DMS53 (cell line): ENCODE data around the gene TUBB8.
"Not testable (repeated sequence)": the region's sequence is repeated elsewhere in the genome, so short reads cannot be mapped to it uniquely, and the experiment has no call there.

ENCODE experiments used
- DNase-seq: peaks from one replicate; lab custom pipeline; 2025; lab: John Stamatoyannopoulos, UW

Gene TUBB8

DNA sequence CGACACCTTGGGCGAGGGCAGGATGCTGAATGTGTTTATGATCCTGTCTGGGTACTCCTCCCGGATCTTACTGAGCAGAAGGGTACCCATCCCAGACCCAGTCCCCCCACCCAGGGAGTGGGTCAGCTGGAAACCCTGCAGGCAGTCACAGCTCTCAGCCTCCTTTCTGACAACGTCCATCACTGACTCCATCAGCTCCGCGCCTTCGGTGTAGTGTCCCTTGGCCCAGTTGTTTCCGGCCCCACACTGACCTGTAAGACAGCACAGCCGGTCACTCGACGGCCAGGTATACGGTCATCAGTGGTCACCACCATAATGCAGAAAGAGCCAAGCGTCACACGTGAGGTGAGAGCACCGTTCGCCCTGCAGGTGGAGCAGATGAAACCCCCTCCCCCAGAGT is 1.2 kb downstream of the TUBB8 start:
- not testable (repeated sequence) for DNase-seq

DNA sequence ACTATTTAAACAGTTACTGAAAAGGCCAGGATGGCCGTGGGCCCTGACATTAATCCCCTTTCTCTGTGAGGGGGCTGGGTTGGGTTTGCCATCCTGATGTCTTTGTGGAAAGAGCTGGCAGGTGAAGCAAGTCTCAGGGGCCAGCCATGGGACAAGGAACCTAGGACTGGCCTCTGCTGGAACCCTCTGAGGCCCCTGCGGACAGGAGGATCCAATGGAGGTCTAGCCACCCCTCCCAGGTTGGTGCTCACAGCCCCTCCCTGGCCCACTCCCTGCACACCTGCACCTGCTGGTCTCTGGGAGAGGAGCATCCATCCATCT is 35.8 kb downstream of the TUBB8 start:
- DNase-seq: not testable (repeated sequence)

DNA sequence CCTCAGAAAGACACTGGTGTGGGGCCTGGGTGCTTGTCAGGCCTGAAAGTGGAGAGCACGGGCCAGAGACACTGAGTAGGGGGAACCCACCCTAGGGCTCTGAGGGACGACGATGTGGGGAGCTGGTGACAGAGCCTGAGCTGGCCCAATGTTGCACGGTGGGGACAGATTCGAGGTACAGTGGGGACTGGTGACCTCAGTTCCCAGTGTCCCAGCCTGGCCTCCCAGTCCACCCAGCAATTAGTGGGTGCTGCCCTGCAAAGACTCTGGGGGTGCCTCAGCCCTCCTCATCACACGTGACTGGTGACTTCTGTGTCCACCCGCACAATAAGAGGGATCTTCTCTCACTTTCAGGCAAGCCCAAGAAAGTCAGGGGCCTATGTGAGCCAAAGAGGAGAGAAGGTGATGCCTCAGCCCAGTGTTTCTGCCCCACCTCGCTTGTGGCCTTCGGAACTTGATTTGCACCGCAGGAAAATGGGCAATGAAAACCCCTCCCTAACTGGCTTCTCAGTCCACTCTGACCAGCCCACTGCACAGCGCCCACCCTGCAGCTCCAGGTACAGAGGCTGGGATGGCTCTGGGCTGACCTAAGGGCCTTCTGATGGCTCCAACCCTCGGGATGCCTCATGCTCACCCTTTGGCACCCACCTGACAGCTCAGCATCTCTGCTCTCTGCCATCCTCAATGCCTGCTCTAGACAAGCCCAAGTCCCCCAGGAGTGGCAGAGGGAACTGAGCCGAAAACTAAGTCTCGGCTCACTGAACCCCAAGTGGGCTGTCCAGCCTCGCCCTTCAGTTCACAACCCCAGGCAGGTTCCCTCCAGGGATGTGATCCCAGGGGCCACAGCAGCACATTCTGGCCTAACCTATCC is 36.4 kb downstream of the TUBB8 start:
- not testable (repeated sequence) for DNase-seq

GRCh38 chr10:11260-11659 is 37.8 kb downstream of the TUBB8 start:
- DNase-seq: not testable (repeated sequence)

DNA sequence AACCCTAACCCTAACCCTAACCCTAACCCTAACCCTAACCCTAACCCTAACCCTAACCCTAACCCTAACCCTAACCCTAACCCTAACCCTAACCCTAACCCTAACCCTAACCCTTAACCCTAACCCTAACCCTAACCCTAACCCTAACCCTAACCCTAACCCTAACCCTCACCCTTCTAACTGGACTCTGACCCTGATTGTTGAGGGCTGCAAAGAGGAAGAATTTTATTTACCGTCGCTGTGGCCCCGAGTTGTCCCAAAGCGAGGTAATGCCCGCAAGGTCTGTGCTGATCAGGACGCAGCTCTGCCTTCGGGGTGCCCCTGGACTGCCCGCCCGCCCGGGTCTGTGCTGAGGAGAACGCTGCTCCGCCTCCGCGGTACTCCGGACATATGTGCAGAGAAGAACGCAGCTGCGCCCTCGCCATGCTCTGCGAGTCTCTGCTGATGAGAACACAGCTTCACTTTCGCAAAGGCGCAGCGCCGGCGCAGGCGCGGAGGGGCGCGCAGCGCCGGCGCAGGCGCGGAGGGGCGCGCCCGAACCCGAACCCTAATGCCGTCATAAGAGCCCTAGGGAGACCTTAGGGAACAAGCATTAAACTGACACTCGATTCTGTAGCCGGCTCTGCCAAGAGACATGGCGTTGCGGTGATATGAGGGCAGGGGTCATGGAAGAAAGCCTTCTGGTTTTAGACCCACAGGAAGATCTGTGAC is 38.7 kb downstream of the TUBB8 start:
- DNase-seq: not testable (repeated sequence)
